ENCODE results near the gene LUZP4. TPM values are rescaled to one million over a fixed set of nuclear protein-coding genes. Genes with fewer than 3 reads are reported as not detected.
A peak's percentile ranks its signal among the peaks of the same experiment; 100 is the strongest.
"Not testable (repeated sequence)": the region's sequence is repeated elsewhere in the genome, so short reads cannot be mapped to it uniquely, and the experiment has no call there.

The LUZP4 gene
- polyA plus RNA-seq, 1 experiment = not detected

GRCh38 chrX:115344885-115345614 is 55.5 kb downstream of the LUZP4 start:
- H3K36me3 ChIP-seq (ENCODE audit: control insufficient read depth, insufficient read depth, low read length) = no peaks in the 10 kb centered on the region
- H3K27me3 ChIP-seq (ENCODE audit: control insufficient read depth, insufficient read depth, low read length) = no peaks in the 10 kb centered on the region
- peak; percentile 71 for DNase-seq (ENCODE audit: low read depth)
- ChIA-PET POLR2A (interaction anchor here (0.5 kb wide), 1 partner anchor 12 kb away, joined by 4 read pairs; no protein-coding TSS in a partner anchor), CTCF (interaction anchor here (0.9 kb wide), 2 partner anchors 14 to 18 kb away, joined by 3 to 4 read pairs; no protein-coding TSS in a partner anchor)
- TF ChIP-seq CTCF (IDR thresholded peaks at IDR 0.05; ENCODE audit: insufficient read depth, low read depth, low read length) = no peak
- no peak overlapping the region for H3K4me3 ChIP-seq (ENCODE audit: low read depth, low read length)

GRCh38 chrX:115345615-115346014 is 56.1 kb downstream of the LUZP4 start:
- no peak for DNase-seq (ENCODE audit: low read depth)
- no peak for TF ChIP-seq CTCF (IDR thresholded peaks at IDR 0.05; ENCODE audit: insufficient read depth, low read depth, low read length)
- Histone ChIP-seq H3K36me3 (ENCODE audit: control insufficient read depth, insufficient read depth, low read length) (no peaks in the 10 kb centered on the region), H3K4me3 (ENCODE audit: low read depth, low read length) (no peak overlapping the region), H3K27me3 (ENCODE audit: control insufficient read depth, insufficient read depth, low read length) (no peaks in the 10 kb centered on the region)
- ChIA-PET POLR2A (interaction anchor here (0.5 kb wide), 1 partner anchor 11 kb away, joined by 4 read pairs; no protein-coding TSS in a partner anchor), CTCF (interaction anchor here (0.9 kb wide), 2 partner anchors 15 to 17 kb away, joined by 3 to 4 read pairs; no protein-coding TSS in a partner anchor)

GRCh38 chrX:115346738-115347137 is 57.2 kb downstream of the LUZP4 start:
- H3K4me3 ChIP-seq (ENCODE audit: low read depth, low read length); H3K36me3 ChIP-seq (ENCODE audit: control insufficient read depth, insufficient read depth, low read length); H3K27me3 ChIP-seq (ENCODE audit: control insufficient read depth, insufficient read depth, low read length); CTCF ChIA-PET; POLR2A ChIA-PET; DNase-seq (ENCODE audit: low read depth): not testable (repeated sequence)

- H3K36me3 ChIP-seq (ENCODE audit: control insufficient read depth, insufficient read depth, low read length) = no peaks in the 10 kb centered on the region
- ChIA-PET CTCF (no interaction called here), POLR2A (no interaction called here)
- DNase-seq (ENCODE audit: low read depth) = no peak
- H3K27me3 ChIP-seq (ENCODE audit: control insufficient read depth, insufficient read depth, low read length) = no peaks in the 10 kb centered on the region
- TF ChIP-seq CTCF (IDR thresholded peaks at IDR 0.05; ENCODE audit: insufficient read depth, low read depth, low read length) = no peak
- H3K4me3 ChIP-seq (ENCODE audit: low read depth, low read length) = no peak overlapping the region
Observed at GRCh38 chrX:115348446-115349225, 59.1 kb downstream of the LUZP4 start.

GRCh38 chrX:115350711-115351381 is 61.3 kb downstream of the LUZP4 start:
- no peak for TF ChIP-seq CTCF (IDR thresholded peaks at IDR 0.05; ENCODE audit: insufficient read depth, low read depth, low read length)
- POLR2A ChIA-PET = no interaction called here
- CTCF ChIA-PET = no interaction called here
- Histone ChIP-seq H3K4me3 (ENCODE audit: low read depth, low read length) (no peak overlapping the region), H3K36me3 (ENCODE audit: control insufficient read depth, insufficient read depth, low read length) (no peaks in the 10 kb centered on the region), H3K27me3 (ENCODE audit: control insufficient read depth, insufficient read depth, low read length) (no peaks in the 10 kb centered on the region)
- DNase-seq (ENCODE audit: low read depth) = no peak

Measured in BJ (cell line).